ENCODE measurements around the gene FARS2.

- TF ChIP-seq CTCF (IDR thresholded peaks at IDR 0.05; ENCODE audit: low read depth, low read length) = no peak
- no peak for TF ChIP-seq EZH2phosphoT487 (IDR thresholded peaks at IDR 0.05; ENCODE audit: low read depth)
Observed at GRCh38 chr6:5565971-5566370, 304.7 kb downstream of the FARS2 start.

All from OCI-LY3 (cell line).